PC-9 (cell line): ENCODE data around the gene ENDOG.
"Not testable (repeated sequence)": the region's sequence is repeated elsewhere in the genome, so short reads cannot be mapped to it uniquely, and the experiment has no call there.

Source experiments
- CTCF ChIP-seq: fragments of 200-600 bp; sonication (generic); conservative IDR thresholded peaks from 2 replicates; pipeline ENCODE4 v1.6.1; 2017; ENCODE audit warnings: mixed run types, antibody characterized with exemption, mild to moderate bottlenecking, moderate library complexity
- EZH2 ChIP-seq: fragments of 200-600 bp; sonication (generic); IDR thresholded peaks from 2 replicates; pipeline ENCODE4 v1.8.0; 2017; ENCODE audit warnings: antibody characterized with exemption, low read depth

GRCh38 chr9:128851779-128852600 is 33.7 kb downstream of the ENDOG start:
- peak; percentile 80 for TF ChIP-seq CTCF
- TF ChIP-seq EZH2 = not testable (repeated sequence)
